ENCODE data around the gene ANKRD63. TPM values are rescaled to one million over a fixed set of nuclear protein-coding genes. Genes with fewer than 3 reads are reported as not detected.

Gene ANKRD63
- total and polyA plus RNA-seq, 8 donors, result 0.37 TPM; not detected in 7

- TF ChIP-seq EP300 (IDR thresholded peaks at IDR 0.05) (no peak), CTCF (IDR thresholded peaks at IDR 0.05) (no peak), POLR2AphosphoS5 (IDR thresholded peaks at IDR 0.05) (no peak), POLR2A (IDR thresholded peaks at IDR 0.05) (no peak)
- Histone ChIP-seq H3K27me3 (peaks cover 0 to 13% (median 2%) of the 10 kb centered on the region in 3 donors), H3K36me3 (no peaks in the 10 kb centered on the region), H3K4me1 (peaks cover 0 to 6% (median 3%) of the 10 kb centered on the region in 4 donors), H3K9me3 (no peaks in the 10 kb centered on the region), H3K4me3 (no peak overlapping the region), H3K27ac (no peak overlapping the region)
- WGBS, 5 donors, result 56 to 63% (median 57%) methylated on average over 5 of the region's 5 CpGs
- DNase-seq, result peak; percentile 58 to 91
- intact Hi-C loops (cut with DNase I; ENCODE audit: low total_unique reads), result no loop called here
Observed at GRCh38 chr15:40244961-40245523, 37.8 kb downstream of the ANKRD63 start.

GRCh38 chr15:40243126-40243810 is 39.6 kb downstream of the ANKRD63 start:
- Histone ChIP-seq H3K4me1 (peaks cover 10 to 19% (median 13%) of the 10 kb centered on the region in 4 donors), H3K27ac (no peak overlapping the region), H3K27me3 (peaks cover 0 to 31% (median 7%) of the 10 kb centered on the region in 3 donors), H3K4me3 (no peak overlapping the region), H3K36me3 (no peaks in the 10 kb centered on the region), H3K9me3 (no peaks in the 10 kb centered on the region)
- WGBS, 5 donors, result 80 to 89% (median 85%) methylated on average over 9 of the region's 9 CpGs
- intact Hi-C loops (cut with DNase I; ENCODE audit: low total_unique reads), result no loop called here
- peak in 1 of 2 donors; percentile 10 for DNase-seq
- TF ChIP-seq POLR2A (IDR thresholded peaks at IDR 0.05) (no peak), POLR2AphosphoS5 (IDR thresholded peaks at IDR 0.05) (no peak), EP300 (IDR thresholded peaks at IDR 0.05) (no peak), CTCF (IDR thresholded peaks at IDR 0.05) (no peak)

- Histone ChIP-seq H3K4me1 (peaks cover 10 to 19% (median 13%) of the 10 kb centered on the region in 4 donors), H3K4me3 (no peak overlapping the region), H3K27ac (no peak overlapping the region), H3K9me3 (no peaks in the 10 kb centered on the region), H3K27me3 (peaks cover 0 to 33% (median 7%) of the 10 kb centered on the region in 3 donors), H3K36me3 (no peaks in the 10 kb centered on the region)
- intact Hi-C loops (cut with DNase I; ENCODE audit: low total_unique reads), result no loop called here
- peak in 1 of 2 donors; percentile 20 for DNase-seq
- 88 to 97% (median 91%) methylated on average over 5 of the region's 5 CpGs for WGBS, 5 donors
- TF ChIP-seq POLR2A (IDR thresholded peaks at IDR 0.05), result no peak
- no peak for TF ChIP-seq EP300 (IDR thresholded peaks at IDR 0.05)
- TF ChIP-seq CTCF (IDR thresholded peaks at IDR 0.05), result no peak
- no peak for TF ChIP-seq POLR2AphosphoS5 (IDR thresholded peaks at IDR 0.05)
Observed at GRCh38 chr15:40242601-40243000, 40.3 kb downstream of the ANKRD63 start.

GRCh38 chr15:40242213-40242599 is 40.7 kb downstream of the ANKRD63 start:
- no peak for DNase-seq
- Histone ChIP-seq H3K4me3 (no peak overlapping the region), H3K36me3 (no peaks in the 10 kb centered on the region), H3K9me3 (no peaks in the 10 kb centered on the region), H3K27ac (no peak overlapping the region), H3K4me1 (peaks cover 10 to 19% (median 13%) of the 10 kb centered on the region in 4 donors), H3K27me3 (peaks cover 0 to 33% (median 7%) of the 10 kb centered on the region in 3 donors)
- TF ChIP-seq POLR2AphosphoS5 (IDR thresholded peaks at IDR 0.05), result no peak
- no peak for TF ChIP-seq POLR2A (IDR thresholded peaks at IDR 0.05)
- TF ChIP-seq EP300 (IDR thresholded peaks at IDR 0.05), result no peak
- TF ChIP-seq CTCF (IDR thresholded peaks at IDR 0.05), result no peak
- WGBS, 5 donors, result 93 to 97% (median 96%) methylated on average over 10 of the region's 10 CpGs
- intact Hi-C loops (cut with DNase I; ENCODE audit: low total_unique reads), result no loop called here
